ENCODE measurements around the gene RBM15.

The RBM15 gene, protein sequence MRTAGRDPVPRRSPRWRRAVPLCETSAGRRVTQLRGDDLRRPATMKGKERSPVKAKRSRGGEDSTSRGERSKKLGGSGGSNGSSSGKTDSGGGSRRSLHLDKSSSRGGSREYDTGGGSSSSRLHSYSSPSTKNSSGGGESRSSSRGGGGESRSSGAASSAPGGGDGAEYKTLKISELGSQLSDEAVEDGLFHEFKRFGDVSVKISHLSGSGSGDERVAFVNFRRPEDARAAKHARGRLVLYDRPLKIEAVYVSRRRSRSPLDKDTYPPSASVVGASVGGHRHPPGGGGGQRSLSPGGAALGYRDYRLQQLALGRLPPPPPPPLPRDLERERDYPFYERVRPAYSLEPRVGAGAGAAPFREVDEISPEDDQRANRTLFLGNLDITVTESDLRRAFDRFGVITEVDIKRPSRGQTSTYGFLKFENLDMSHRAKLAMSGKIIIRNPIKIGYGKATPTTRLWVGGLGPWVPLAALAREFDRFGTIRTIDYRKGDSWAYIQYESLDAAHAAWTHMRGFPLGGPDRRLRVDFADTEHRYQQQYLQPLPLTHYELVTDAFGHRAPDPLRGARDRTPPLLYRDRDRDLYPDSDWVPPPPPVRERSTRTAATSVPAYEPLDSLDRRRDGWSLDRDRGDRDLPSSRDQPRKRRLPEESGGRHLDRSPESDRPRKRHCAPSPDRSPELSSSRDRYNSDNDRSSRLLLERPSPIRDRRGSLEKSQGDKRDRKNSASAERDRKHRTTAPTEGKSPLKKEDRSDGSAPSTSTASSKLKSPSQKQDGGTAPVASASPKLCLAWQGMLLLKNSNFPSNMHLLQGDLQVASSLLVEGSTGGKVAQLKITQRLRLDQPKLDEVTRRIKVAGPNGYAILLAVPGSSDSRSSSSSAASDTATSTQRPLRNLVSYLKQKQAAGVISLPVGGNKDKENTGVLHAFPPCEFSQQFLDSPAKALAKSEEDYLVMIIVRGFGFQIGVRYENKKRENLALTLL

GRCh38 chr1:110338886-110339406 lies at the start of gene RBM15:
Gene RBM15 (plus strand): TSS chr1:110339377. CDS start chr1:110339406, 29 bp downstream.
- peak; percentile 100 for DNase-seq

GRCh38 chr1:110291241-110292030 lies 47.7 kb upstream of the RBM15 start:
- DNase-seq, result no peak

DNA sequence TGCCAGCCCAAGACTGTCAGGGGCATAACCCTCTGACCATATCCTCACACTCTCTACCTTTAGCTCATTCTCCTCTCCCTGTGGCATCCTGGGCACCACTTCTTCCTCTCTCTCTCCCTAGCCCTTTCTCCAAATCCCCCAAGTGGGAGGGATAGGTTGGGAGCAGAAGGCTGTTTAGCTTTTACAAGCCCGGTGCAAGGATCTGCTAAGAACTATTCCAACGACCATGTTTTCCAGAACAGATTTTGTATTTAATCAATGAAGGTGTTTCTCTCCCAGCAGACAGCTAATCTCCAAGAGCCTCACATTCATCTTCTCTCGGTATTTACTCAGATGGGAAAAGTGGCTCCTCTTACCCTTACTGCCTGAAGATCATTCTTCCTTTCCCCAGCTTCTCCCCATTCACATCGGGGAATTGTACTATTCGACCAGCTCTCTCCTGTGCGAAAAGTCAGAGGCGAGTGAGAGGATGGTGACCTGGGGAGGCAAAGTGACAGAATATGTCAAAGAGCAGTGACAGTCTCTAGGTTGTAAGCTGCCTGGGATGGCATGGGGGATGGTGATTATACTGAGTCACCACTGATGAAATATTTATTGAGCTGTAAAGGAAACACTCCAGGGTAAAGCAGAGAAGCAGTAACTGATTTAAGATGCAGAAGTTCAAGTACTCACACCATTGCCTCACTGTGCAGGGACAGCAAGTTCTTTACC lies 47.0 kb upstream of the RBM15 start:
- DNase-seq, result peak; percentile 40

DNA sequence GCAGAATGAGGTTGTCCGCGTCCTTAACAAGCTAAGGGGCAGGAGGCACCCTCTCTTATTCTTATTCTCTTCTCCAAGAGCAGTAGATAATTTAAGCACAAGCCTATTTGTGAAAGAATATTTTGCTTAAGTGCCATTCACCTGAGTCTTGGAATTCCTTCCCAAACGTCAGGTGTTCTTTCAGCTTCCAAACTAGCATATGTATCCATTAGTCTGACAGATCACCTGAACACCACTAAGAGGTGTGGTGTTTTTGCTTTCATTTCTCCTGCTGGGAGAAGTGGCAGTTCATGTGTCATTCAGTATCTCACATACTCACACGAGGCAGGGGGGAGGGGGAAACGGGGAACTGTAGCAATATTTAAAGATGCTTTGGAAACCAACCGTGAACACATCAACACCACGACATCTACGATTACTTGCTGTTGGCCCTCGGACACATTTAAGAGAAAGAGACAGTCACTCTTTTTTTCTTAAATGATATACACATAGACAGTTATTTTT lies 45.5 kb upstream of the RBM15 start:
- no peak for DNase-seq

DNA sequence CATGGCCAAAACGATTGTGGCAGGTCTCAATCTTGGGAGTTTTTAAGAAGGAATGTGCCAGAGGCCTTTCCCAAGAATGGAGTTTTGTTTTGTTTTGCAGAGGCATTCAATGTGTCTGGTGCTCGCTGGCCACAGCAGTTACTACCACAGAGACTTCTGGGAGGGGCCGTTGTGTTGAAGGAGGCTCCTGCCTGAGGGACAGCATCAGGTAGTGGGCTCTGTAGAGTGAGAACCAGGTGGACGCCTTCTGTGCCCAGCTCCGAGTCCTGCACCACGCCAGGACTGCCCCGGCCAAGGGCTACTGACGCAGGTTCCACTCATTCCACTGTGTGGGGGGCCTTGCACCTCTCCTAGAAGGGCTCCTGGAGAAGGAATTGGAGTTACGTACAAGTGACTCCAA lies 44.9 kb upstream of the RBM15 start:
- DNase-seq, result no peak

GRCh38 chr1:110298991-110299390 lies 40.2 kb upstream of the RBM15 start:
- DNase-seq, result no peak

- no peak for DNase-seq
Measured at GRCh38 chr1:110300412-110301085, 38.6 kb upstream of the RBM15 start.

GRCh38 chr1:110302836-110303235 lies 36.3 kb upstream of the RBM15 start:
- no peak for DNase-seq

DNA sequence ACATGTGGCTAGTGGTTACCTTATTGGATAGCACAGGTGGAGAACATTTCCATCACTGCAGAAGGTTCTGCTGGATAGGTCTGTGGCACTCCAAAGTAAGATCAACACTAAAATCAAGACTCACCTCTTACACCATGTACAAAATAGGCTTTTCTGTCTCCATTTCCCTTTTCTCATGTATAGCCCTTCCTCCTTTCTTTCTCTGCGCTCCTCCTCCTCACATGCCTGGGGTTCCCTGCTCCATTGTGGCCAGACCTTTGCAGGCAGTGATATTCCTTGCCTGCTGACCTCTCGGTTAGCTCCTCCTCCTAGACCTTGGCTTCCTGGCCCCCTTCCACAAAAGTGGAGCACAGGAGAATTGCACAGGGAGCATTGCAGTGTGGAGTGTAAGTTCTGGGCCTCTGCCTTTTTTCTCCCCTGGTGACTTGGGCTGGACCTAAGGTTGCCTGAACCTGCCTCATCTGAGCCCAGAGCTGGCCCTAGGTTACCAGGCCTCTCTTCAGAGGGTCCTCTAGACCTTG lies 33.2 kb upstream of the RBM15 start:
- no peak for DNase-seq

GRCh38 chr1:110307239-110307974 lies 31.8 kb upstream of the RBM15 start:
- no peak for DNase-seq

- DNase-seq, result peak; percentile 64
Measured at GRCh38 chr1:110308247-110308646, 30.9 kb upstream of the RBM15 start.

DNA sequence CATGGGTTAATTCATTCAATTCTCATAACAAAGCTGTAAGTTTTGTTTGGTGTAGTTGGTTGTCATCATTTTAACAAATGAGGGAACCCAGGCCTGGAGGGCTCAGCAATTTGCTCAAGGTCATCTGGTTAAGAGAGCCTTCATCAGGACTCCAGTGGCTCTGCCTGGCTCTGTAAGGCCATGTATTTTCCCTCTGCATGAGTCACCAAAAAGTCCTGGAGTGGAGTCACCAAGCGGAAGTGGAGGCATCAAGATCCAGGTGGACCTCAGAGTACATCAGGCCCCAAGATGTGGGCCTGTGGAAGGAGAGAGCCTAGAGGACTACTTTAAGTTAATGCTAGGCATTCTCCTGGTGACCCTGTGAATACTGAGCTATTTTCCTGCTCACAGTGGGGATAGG lies 30.0 kb upstream of the RBM15 start:
- no peak for DNase-seq

DNA sequence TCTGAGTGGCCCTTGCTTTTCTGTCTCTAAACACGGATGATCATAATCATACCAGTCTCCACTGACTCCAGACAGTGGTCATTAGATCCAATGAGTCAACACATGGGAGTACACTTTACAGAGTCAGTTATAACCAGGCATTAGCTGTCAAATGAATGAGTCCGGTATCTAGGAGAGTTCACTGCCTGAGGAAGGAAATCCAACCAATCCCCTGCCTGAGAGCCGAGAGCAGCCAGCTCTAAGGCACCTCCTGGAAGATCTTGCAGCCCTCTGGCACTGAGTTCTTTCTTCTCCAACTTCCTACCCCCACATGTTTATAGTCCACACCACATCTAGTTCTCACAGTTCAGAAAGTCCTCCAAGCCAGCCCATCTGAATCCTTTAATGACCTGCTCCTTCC lies 29.4 kb upstream of the RBM15 start:
- peak; percentile 68 for DNase-seq

DNA sequence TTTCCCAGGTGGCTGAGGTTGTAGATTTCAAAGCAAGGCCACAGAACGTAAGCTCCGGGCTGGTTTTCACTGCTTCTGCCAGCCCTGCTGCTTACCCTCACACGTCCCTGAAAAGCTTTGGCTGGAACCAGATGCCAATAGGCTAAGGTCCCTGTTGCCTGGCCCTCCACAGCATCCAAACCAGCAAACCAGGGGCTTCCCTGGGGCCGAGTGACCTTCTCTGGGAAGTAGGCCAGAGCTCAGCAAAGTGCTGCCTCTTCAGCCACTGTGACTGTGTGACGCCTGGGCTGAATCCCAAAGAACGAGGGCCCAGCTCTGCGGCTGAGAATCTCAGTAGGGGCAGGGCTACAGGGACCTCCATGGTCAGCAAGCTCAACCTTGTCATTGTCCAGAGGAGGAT lies 28.9 kb upstream of the RBM15 start:
- no peak for DNase-seq

- DNase-seq, result peak; percentile 71
Measured at GRCh38 chr1:110312188-110313121, 26.7 kb upstream of the RBM15 start.

- DNase-seq, result no peak
Measured at GRCh38 chr1:110316735-110317134, 22.4 kb upstream of the RBM15 start.

GRCh38 chr1:110318046-110318445 lies 21.1 kb upstream of the RBM15 start:
- DNase-seq, result no peak

DNA sequence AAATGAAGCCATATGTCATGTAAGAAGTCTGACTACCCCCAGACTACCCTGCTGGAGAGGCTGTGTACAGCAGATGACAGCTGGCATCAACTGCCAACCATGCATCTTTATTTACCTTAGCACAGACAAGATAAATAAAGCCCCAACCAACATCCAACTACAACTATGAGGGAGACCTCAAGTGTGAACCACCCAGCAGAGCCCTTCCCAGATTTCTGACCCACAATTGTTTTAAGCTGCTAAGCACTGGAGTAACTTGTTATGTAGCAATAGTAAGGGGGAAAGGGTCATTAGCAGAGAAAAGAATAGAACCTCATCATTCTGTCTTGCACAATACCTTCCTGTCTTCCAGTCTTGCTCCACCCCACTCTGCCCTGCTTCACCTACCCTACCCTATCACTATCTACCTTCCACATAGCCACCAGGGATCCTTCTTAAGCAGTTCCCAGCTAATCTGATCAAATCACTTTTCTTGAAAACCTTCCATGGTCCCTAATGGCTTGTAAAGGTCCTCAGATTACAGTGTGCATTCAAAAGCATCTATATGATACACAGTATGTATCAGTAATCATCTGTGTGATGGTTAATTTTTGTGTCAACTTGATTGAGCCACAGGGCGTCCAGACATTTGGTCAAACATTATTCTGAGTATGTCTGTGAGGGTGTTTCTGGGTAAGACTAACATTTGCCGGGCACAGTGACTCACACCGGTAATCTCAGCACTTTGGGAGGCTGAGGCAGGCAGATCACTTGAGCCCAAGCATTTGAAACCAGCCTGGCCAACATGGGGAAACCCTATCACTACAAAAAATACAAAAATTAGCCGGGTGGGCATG lies 19.6 kb upstream of the RBM15 start:
- DNase-seq, result no peak

Measured in fibroblast of upper back skin (primary cell).